CD4-positive, alpha-beta T cell treated with Interleukin-4 for 4 hours (primary cell): ENCODE results near the gene PFKM.
A peak's percentile ranks its signal among the peaks of the same experiment; 100 is the strongest.

Source experiments
- DNase-seq: peaks from one replicate; pipeline ENCODE4 v3.0.0-alpha.2; 2020

PFKM gene

DNA sequence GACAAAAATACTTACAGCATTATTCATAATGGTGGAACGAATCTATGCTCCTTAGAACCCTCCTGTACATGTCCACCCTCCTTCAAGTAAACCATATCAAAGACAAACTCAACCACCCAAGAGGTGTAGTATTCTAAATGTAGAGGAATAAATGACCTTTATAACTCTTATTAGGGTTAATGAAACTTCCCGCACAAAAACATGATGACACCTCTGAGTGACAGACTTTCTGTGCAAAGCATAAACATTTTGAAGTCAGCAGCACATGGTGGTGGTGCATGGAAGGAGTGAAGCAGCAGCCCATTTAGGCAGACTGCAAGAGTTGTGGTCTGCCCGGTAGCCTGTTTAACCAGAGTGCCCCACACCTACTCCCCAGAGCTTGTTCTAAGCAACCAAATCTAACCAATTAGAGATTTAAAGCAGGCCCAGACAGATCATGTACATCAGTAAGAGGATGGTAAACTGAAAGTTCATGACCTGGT lies 38.8 kb downstream of the PFKM start:
- peak; percentile 3 for DNase-seq

DNA sequence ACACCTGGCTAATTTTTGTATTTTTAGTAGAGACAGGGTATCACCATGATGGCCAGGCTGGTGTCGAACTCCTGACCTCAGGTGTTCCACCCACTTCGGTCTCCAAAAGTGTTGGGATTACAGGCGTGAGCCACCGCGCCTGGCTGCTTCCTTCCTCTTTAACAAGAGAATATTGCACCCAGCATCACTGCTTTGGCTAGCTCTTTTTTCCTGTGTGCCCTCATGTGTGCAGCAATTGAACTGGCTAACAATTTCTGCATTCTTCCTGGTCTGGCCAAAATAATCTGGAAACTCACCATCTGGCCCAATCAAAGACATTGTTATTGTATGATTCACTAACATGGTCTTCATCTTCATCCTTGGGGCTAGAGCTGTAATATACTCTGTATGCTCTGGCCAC lies 40.9 kb downstream of the PFKM start:
- no peak for DNase-seq

DNA sequence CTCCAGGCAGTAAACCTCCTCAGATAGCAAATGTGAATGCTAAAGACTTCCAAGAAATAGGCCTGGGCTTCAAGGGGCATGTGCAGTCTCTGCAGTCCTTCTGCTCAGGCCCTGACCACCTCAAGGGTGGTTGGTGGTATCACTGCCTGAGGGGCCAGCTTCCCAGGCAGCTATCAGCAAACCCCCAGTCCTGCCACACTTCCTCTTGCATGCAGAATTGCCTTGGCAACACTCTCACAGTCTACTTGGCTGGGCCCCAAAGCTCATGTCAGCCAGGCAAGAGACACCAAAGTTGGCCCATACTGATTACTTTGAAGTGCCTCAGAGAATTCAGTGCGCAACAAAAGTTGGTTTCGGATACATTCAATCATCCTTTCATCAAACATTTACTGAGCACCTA lies 41.6 kb downstream of the PFKM start:
- no peak for DNase-seq

DNA sequence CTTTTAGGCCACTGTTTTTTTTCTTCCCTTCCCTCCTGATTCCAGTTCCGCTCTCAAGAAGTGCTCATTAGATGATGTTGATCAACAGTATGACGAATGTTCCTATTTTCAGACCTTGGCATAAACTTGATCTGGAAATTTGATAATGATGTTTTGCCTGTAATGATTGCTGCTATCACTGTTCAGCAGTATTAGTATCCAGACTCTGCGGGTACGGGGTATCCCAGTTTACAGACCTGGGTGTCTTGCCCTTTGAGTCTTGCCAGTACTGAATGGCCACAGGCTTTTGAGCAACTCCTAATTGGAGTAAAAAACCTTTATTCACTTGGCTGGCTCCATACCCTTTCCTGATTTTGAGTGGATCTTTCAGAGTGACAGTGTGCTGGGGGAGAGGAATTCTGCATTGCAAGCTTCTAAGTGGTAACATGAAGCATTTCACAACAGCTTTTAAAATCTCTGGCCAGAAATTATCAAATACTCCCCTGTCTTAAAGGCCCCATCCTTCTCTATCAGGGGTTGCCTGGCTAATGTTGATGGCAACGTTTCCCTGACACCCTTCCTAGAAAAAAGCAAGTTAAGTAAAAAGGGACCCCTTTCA lies 44.1 kb downstream of the PFKM start:
- no peak for DNase-seq

DNA sequence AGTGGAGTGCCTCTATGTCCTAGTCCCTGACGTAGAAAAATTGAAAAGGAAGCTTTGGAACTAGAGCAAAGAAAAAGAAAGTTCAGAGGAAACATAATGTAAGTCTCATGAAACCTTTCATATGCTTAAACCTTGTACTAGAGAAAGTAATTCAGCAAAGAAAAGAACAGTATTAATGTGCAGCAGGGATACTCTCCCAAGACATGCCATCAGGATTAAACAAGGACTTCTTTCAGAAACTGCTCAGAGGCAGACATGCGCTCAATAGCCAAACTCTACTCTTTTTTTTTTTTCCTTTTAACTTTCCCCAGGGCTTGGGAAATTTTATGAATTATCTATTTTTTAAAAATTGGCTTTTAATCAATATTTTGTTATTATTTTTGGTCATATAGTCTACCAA lies 45.3 kb downstream of the PFKM start:
- no peak for DNase-seq

DNA sequence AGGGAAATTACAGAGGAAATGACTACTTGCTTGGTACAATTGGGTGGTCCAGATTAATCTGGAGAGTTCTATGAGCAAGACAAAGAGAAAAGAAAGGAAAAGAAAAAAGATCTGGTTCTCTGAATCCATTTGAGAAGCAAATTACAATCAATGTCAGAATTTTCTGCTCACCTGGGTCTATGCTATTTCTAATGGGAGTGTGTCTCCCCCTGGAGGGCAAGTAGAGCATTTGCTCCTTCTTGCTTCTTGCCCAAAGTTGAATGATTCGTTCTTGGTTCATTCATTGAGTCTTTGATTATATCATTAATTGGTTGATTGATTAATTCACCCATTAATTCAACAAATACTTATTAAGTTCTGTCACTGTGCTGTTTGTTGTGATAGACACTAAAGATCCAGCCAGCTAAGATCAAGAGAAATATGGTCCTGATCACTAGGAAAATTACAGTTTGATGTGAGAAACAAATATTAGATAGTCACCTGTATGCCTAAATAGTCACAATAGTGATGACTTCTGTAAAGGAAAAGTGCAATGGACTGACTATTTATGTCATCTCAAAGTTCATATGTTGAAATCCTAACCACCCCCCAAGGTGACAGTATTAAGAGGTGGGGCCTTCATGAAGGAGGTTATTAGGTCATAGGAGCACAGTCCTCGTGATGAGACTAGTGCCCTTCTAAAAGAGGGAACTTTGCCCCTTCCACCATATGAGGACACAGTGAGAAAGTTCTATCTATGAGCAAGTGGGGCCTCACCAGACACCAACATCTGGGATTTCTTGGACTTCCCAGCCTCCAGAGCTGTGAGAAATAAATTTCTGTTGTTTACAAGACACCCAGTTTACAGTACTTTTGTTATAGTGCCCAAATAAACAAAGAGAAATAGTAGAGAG lies 46.2 kb downstream of the PFKM start:
- DNase-seq, result peak; percentile 69

DNA sequence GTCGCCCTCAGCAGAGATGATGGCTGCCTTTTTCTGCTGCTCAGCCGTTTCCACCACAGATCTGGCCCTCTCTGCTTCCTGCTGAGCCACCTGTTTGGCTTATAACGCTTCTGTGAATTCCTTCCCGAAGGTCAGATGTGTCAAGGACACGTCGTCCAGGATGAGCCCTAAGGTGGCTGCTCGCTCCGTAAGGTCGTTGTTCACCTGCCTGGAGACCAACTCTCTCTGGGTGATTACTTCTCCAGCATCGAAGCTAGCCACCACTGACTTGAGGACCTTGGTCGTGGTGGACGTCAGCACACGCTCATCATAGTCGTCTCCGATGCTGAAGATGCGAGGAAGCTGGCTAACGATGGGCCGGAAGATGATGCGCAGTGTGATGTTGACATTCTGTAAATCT lies 49.8 kb downstream of the PFKM start:
- DNase-seq, result no peak

DNA sequence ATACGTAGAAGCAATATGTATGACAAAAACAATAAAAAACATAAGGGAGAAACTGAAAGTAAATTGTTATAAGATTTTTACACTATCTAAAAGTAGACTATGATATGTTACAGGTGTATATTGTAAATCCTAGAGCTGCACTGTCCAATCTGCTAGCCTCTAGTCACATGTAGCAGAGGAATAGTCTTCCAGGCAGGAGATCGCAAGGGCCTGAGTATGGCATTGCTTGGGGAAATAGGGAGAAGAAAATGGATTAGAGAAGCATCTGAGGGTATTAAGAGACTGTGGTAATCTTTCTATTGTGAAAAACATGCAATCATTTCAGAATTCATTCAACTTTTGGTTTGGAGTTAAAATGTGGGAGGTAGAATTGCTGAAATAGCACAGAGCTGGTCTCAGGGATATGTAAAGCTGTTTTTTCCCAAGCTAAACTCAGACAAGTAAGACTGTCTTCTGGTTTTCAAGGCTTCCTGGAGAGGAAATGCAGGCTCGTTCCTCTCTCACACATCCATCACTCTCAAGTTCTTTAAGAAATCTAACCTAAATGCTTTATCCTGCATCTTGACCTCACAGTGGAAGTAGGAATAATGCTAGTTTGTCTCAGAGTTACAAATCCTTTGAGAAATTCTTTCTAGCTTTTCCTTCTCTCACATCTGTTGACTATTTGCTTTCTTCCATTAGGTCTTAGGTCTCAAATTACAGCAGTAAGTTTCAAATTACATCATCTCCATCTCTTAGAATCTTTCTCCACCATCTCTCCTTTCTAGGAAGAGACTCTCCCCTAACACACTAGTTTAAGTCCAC lies 56.7 kb downstream of the PFKM start:
- no peak for DNase-seq

DNA sequence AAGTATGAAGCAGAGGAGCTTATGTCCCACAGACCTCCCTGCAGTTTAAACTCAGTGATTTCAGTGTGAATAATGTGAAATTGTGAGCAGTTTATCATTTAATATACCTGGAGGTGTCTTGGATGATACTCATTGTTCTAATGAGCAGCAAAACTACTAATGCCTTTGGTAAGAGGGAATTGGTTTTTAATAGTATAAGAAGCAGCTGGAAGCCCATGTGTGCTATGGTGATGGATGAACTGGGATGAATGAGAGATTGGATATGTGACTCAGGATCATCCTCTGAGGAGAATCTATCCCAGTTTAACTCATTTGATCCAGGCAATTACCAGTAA lies 57.2 kb downstream of the PFKM start:
- DNase-seq, result no peak

DNA sequence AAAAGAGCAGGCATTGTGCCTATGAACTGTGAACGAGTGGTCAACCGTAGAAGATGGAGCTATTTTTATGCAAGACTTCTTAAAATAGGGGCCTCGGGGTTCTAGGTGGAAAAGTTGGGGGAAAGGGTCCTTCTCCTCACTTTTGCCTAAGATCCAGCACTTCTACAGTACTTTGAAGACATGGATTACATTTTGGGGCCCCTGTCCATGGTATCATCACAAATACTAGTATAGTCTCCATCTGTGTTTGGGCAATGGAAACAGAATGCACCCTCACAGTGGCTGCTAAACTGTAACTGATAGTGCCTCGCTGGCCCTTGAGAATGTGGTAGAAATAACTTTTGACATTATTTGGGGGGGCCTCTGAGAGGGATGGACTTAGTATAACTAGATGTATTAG lies 58.8 kb downstream of the PFKM start:
- DNase-seq, result no peak

DNA sequence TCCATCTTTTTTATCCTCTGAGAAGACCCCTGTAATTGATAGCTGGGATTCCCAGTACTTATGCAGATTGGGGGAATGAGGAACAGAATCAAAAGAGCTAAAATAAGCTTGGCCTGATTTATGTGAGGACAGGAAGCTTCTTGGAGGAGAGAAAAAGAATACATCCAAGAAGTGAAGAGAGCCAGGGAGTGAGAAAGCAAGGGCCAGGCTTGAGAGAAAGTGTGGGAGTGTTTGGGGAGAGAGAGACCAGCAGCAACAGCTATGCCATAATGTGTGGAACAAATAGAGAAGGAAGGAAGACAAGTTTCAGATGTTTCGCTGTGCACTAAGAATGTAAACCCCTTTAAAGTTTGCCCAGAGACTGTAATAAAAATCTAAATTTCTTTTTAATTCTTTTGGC lies 60.3 kb downstream of the PFKM start:
- DNase-seq, result no peak

DNA sequence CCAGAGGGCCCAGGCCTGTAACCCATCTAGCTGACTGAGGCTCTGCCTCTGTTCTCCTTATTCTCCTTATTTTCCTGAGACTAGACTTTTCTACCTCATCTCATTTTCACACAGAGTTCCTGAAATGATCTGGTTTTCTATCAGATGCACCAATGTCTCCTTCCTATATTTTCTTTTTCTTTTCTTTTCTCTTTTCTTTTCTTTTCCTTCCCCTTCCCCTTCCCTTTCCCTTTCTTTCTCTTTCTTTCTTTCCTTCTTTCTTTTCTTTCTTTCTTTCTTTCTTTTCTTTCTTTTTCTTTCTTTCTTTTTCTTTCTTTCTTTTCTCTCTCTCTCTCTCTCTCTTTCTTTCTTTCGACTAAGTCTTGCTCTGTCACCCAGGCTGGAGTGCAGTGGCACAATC lies 61.3 kb downstream of the PFKM start:
- no peak for DNase-seq

DNA sequence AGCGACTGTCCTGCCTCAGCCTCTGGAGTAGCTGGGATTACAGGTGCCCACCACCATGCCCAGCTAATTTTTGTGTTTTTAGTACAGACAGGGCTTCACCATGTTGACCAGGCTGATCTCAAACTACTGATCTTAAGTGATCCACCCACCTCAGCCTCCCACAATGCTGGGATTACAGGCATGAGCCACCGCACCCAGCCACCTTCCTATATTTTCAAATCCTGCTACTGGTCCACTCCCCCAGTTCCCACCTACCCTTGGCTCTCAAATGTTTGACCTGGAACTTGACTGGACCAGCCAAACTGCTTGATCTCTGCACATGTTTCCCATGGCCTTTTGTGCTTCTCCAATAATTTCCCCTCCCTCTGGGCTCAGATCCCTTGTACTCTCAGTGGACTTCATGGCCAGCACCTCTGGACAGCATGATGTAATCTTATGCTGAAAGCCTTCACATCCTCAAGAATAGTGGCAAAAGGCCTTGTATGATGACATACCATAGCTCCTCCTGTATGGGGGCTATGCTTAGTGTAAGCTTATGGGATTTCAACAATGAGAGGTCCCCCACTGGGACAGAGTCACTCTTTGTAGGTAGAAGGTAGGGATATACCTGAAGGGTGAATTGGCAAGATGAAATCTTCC lies 61.8 kb downstream of the PFKM start:
- no peak for DNase-seq

DNA sequence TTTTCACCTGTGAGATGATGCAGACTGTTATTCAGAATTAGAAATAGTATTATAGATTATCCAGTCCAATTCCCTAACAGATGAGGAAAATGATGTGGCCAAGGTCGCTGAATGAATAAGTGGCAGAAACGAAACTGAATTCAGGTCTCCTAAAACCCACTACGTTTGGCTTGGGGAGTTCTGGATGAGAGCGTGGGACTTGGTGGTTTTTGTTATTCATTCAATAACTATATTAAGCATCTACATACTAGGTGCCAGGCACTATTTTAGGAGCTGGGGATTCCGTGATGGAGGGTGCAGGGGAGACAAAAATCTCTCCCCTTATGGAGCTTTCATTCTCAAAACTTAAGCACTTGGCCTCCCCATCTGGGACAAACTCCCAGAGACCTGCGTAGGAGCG lies 63.5 kb downstream of the PFKM start:
- no peak for DNase-seq

DNA sequence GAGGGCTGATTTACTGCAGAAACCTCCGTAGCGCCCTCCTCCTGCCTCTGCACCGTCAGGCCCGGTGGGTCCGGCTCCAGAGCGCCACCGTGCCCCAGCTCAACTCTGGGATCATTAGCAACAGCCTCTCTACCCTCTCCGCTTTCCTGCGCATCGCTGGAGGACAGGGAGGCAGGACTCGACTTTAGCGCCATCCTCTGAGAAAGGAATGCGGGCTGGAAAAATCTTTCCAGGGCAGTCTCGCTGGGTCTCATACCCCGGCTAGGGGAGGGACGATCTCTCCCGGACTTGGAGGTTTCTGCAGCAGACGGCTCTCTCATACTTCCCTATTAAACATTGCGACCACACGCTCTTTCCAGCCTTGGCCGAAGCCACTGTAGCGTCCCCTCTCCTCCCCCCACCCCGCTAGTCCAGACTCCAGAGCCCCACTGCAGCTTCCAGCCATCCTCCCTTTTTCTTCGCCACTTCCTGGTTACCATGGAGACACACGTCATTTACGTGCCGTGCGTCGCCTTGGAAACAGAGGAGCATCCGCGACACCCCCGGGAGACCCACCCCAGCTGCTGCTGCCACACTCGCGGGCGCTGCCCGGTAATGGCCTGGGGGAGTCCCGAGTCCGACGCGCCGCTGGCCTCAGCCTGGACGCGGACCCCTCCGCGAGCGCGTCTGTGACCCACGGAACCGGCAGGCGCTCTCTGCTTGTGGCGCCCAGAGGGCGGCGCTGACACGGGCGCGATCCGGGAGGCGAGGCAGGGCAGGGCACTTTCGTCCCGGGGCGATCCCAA lies 64.1 kb downstream of the PFKM start, which contains the start of gene CCDC184:
Gene CCDC184 (plus strand): TSS at position 554 of the 785 bp plus-strand sequence. CDS start 479 bp downstream, outside the sequence.
- peak; percentile 83 for DNase-seq

DNA sequence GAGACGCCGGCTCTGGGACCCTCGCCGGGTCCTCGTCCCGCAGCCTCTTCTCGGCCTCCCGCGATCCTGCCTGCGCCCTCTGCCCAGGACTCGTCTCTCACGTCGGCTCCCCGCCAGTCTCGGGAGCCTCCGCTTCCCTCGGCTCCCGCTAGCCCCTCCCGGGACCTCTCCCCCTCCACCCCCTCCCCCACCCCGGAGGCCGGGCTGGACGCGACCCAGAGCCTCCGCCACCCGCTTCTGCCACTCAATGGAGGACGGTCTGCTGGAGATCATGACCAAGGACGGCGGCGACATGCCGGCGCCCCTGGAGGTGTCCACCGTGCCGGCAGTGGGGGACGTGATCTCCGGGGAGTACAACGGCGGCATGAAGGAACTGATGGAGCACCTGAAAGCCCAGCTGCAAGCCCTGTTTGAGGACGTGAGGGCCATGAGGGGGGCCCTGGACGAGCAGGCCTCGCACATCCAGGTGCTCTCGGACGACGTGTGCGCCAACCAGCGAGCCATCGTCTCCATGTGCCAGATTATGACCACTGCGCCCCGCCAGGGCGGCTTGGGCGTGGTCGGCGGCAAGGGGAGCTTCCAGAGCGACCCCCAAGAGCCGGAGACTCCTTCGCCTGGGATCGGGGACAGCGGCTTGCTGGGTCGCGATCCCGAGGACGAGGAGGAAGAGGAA lies 64.8 kb downstream of the PFKM start:
- no peak for DNase-seq

DNA sequence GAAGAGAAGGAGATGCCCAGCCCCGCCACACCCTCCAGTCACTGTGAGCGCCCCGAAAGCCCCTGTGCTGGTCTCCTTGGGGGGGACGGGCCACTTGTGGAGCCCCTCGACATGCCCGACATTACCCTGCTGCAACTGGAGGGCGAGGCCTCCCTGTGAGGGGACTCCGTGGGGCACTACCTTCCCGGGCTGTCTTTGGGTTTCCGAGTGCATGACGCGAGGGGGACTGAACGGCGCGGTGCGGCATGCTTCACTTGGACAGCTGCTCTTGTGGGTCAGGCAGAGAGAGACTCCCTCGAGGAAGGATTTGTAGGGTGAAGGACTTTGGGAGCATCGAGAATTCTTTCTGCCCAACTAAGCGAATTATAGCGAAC lies 65.4 kb downstream of the PFKM start:
- DNase-seq, result no peak

DNA sequence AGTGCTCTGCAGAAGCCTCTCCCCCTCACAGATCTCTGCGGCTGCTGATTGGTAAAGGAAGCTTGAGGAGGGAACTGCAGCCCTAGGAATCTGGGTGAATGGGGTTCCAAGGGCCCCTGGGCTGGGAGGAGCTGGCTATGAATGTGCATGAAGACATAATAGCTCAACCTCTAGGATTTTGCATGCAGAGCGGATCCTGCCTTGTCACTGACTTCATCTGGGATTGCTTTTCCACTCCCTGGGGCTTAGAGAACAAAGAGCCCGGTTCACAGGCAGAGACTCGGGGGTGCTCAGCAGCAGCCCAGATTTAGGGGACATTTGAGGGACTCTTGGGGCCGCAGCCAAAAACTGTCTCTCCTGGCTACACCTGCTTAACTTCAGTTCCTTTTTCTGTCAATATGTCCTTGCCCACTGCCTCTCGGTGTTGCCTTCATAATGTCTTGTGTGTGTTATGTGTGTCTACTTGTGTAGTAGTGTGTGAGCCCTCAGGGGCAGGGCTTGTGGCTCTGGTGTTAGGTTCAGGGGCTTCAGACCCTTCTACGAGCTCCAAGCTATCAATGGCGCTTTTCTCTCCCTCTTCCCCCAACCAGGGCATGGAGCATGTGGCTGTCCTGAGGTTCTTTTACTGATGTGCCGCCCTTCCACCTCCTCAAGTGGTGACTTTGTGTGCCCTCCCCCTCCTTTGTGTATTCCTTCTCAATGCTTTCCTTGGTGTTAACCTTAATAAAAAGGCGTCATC lies 66.2 kb downstream of the PFKM start:
- DNase-seq, result no peak

DNA sequence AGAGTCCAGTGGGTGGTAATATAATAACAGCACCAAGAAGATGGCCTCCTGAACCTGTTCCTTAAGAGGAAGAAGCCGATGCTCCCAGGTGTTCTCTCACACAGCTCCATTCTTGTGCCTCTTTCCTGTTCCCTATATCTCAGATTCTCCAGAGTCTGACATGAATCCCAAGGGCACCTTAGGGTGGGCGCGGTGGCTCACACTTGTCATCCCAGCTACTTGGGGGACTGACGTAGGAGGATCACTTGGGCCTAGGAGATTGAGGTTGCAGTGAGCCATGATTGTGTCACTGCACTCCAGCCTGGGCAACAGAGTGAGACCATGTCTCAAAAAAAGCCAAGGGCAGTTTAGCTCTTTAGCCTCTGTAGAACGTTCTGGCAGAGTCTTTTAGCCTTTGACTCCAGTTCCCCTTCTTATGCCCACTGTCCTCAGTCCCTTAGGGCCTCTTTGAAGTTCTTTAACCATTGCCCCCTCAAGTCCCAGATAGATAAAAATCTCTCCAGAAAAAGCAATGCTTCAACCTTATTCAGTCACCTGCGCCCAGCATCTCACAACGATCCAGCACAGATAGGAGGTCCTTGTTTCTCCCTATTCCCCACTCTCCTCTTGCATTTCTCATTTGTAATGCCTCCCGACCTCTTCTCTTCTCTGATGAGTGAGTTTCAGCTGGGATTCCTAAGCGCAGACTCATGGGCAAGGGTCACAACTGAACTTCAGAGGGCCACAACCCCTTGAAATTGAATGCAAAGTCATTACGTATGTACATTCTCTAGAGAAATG lies 68.9 kb downstream of the PFKM start:
- no peak for DNase-seq
